ENCODE data around the gene CNPY1.

CNPY1 gene

DNA sequence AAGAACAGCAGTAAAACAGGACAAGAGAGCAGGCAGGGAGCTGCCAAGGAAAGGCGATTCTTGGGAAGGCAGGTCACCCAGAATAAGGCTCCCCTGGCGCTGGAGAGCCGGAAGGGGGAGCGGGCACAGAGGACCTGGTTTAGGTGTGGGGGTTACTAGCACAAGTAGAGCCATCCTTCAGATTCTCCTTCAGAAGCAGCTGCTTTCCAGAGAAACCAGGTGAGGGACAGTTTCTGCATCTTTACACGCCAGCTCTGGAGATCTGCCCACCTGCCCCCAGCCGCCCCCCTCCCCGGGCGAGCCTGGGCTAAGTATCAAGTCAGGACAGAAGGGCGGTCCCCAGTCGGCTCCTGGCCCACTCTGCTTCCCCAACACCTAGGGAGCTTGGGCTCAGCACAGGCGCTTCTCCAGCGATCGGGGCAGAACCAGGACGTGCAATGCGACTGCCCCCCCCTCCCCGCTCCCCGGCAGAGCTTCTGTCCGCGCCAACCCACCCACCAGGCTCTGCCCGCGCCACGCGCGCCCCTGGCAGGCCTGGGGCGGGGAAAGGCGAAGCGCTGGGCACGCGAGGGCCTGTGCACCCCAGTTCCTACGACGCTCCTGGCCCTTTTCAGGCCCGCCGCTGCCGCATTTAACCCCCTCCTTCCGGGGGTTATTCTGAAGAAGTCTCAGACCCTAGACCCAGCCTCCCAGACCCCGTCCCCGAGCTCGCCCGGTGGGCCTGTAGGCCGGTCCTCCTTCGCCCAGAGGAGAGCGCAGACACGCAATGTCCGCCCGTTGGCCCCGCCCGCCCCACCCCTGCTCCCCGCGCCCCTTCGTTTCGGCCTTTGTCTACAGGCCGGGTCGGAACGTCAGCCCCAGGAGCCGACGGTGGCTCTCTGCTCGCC lies 92.8 kb downstream of the CNPY1 start:
- DNase-seq (ENCODE audit: low spot score), result no peak

DNA sequence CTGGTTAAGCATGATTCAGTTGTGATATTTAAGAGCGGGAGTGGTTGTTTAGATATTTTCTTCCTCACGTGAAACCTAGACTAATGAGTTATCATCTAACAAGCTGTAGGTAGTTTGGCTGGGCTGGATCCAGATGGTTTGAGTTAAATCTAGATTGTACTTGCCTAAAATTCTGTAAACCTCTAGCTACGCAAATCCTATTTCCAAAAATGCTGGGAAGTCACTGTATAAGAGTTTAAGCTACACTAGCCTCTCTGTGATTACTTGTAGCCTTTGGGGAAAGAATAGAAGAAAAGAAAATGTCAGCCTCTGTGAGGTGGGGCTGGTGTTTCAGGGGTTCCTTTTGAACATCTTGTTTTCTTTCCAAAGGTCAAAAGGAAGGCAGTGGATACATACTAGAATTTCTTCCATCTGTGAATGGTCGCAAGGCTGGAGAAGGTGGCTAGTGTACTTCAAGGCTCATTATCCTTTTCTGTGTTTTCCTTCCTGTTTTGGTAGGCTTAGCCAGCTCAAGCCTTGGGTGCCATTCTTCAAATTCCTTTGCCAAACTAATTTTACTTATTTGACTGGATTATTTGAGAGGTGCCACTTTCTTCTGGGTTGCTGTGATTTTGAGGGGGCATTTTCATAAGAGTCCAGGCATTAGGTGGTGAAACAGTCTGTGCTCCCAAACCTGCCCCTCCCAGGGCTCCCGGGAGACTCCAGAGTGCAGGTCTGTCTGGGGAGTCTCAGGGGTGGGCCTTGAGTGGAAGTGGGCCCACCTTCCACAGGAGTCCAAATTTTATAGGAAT lies 93.7 kb downstream of the CNPY1 start:
- DNase-seq (ENCODE audit: low spot score), result no peak

DNA sequence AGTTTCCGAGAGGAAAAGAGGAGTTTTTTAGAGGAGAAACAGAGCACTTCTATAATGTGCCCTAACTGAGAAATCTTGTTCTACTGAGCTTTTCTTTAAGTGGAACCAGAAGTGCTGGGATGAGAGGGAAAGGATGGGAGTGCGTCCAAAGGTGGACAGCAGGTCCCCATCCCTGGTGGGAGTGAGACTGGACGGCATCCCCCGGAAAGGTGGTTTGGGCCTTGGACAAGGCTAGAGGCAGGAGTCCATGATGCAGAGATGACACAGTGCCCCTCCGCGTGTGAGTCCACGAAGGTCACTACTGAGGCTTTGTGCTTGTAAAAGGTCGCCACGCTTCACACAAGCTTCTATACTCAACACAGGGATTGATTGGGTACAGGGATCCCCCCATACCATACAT lies 94.5 kb downstream of the CNPY1 start:
- no peak for DNase-seq (ENCODE audit: low spot score)
